Subcutaneous abdominal adipose tissue (tissue), 5 donors: Measurements from ENCODE around the gene SPATS2.

Experiments
- H3K27ac ChIP-seq: one replicate; pipeline ENCODE4 v1.7.0; 2013; ENCODE audit warnings: low read depth, mild to moderate bottlenecking, inconsistent platforms, low read length, moderate library complexity
- H3K27me3 ChIP-seq, 5 donors: one replicate each; pipeline ENCODE4 v1.7.0; 2013; ENCODE audit warnings: low read length in 5 of 5, inconsistent platforms in 1 of 5; ENCODE audit not compliant: control insufficient read depth in 5 of 5, insufficient read depth in 4 of 5
- H3K36me3 ChIP-seq, 5 donors: one replicate each; pipeline ENCODE4 v1.7.0; 2013; ENCODE audit warnings: low read length in 5 of 5; ENCODE audit not compliant: control insufficient read depth in 5 of 5, insufficient read depth in 5 of 5
- H3K4me1 ChIP-seq, 5 donors: one replicate each; pipeline ENCODE4 v1.7.0; 2013; ENCODE audit warnings: low read length in 5 of 5, mild to moderate bottlenecking in 3 of 5, moderate library complexity in 1 of 5; ENCODE audit not compliant: control insufficient read depth in 5 of 5, insufficient read depth in 5 of 5
- H3K4me3 ChIP-seq, 5 donors: one replicate each; pipeline ENCODE4 v1.7.0; 2013; ENCODE audit warnings: low read length in 5 of 5, low read depth in 1 of 5
- H3K9ac ChIP-seq, 5 donors: one replicate each; pipeline ENCODE4 v1.7.0; 2013; ENCODE audit warnings: low read length in 5 of 5, mild to moderate bottlenecking in 4 of 5, moderate library complexity in 3 of 5
- H3K9me3 ChIP-seq, 5 donors: one replicate each; pipeline ENCODE4 v1.7.0; 2013; ENCODE audit warnings: low read length in 5 of 5; ENCODE audit not compliant: control insufficient read depth in 5 of 5
- donor health status: healthy.
- donor health status: healthy.
- donor health status: healthy.
- donor health status: healthy.
- donor health status: healthy.

The SPATS2 gene

GRCh38 chr12:49535921-49536525 lies 168.8 kb downstream of the SPATS2 start:
- H3K4me1 ChIP-seq = peaks cover 0 to 27% (median 18%) of the 10 kb centered on the region in 5 donors

GRCh38 chr12:49536526-49537071 lies 169.3 kb downstream of the SPATS2 start:
- peaks cover 0 to 27% (median 18%) of the 10 kb centered on the region in 5 donors for H3K4me1 ChIP-seq
- no peaks in the 10 kb centered on the region for H3K36me3 ChIP-seq
- no peak overlapping the region for H3K9ac ChIP-seq
- peaks cover 16 to 40% (median 30%) of the 10 kb centered on the region in 5 donors for H3K27me3 ChIP-seq
- no peak overlapping the region for H3K27ac ChIP-seq
- H3K4me3 ChIP-seq = no peak overlapping the region
- no peaks in the 10 kb centered on the region for H3K9me3 ChIP-seq

More at GRCh38 chr12:49535921-49536525, 168.8 kb downstream of the SPATS2 start:
- peaks cover 16 to 40% (median 30%) of the 10 kb centered on the region in 5 donors for H3K27me3 ChIP-seq
- H3K9me3 ChIP-seq = no peaks in the 10 kb centered on the region
- no peaks in the 10 kb centered on the region for H3K36me3 ChIP-seq
- no peak overlapping the region for H3K27ac ChIP-seq
- no peak overlapping the region for H3K4me3 ChIP-seq
- H3K9ac ChIP-seq = no peak overlapping the region

GRCh38 chr12:49537231-49537751 lies 170.0 kb downstream of the SPATS2 start:
- Histone ChIP-seq H3K4me1 (peaks cover 0 to 27% (median 18%) of the 10 kb centered on the region in 5 donors), H3K27ac (no peak overlapping the region), H3K36me3 (no peaks in the 10 kb centered on the region), H3K27me3 (peaks cover 16 to 44% (median 33%) of the 10 kb centered on the region in 5 donors), H3K9me3 (no peaks in the 10 kb centered on the region), H3K4me3 (peak overlapping the region; percentile 45 to 63 (median 53)), H3K9ac (no peak overlapping the region)

GRCh38 chr12:49537752-49538509 lies 170.7 kb downstream of the SPATS2 start:
- peaks cover 16 to 47% (median 37%) of the 10 kb centered on the region in 5 donors for H3K27me3 ChIP-seq
- peak overlapping the region; percentile 45 to 63 (median 54) for H3K4me3 ChIP-seq
- H3K4me1 ChIP-seq = peaks cover 0 to 27% (median 18%) of the 10 kb centered on the region in 5 donors
- H3K9ac ChIP-seq = peak overlapping the region in 1 of 5 donors; percentile 53
- H3K36me3 ChIP-seq = no peaks in the 10 kb centered on the region
- no peak overlapping the region for H3K27ac ChIP-seq
- no peaks in the 10 kb centered on the region for H3K9me3 ChIP-seq

GRCh38 chr12:49538510-49539403 lies 171.5 kb downstream of the SPATS2 start, which contains the start of gene KCNH3:
Gene KCNH3, plus strand, starts transcription at chr12:49539030. Its CDS starts 387 bp downstream, at chr12:49539417.
- peak within 1 kb of the TSS in 1 of 5 donors; percentile 53 for H3K9ac ChIP-seq

GRCh38 chr12:49539406-49540228 lies 172.4 kb downstream of the SPATS2 start:
- Histone ChIP-seq H3K4me1 (peaks cover 0 to 27% (median 18%) of the 10 kb centered on the region in 5 donors), H3K27me3 (peaks cover 20 to 59% (median 42%) of the 10 kb centered on the region in 5 donors), H3K4me3 (no peak overlapping the region), H3K36me3 (no peaks in the 10 kb centered on the region), H3K9ac (no peak overlapping the region), H3K9me3 (no peaks in the 10 kb centered on the region), H3K27ac (no peak overlapping the region)

More at GRCh38 chr12:49538510-49539403, 171.5 kb downstream of the SPATS2 start, which contains the start of gene KCNH3:
- Histone ChIP-seq H3K4me1 (peaks cover 0 to 27% (median 18%) of the 10 kb centered on the region in 5 donors), H3K27ac (no peak within 1 kb of the TSS), H3K4me3 (peak within 1 kb of the TSS; percentile 45 to 63 (median 54)), H3K9me3 (no peaks in the 10 kb centered on the region), H3K27me3 (peaks cover 19 to 53% (median 42%) of the 10 kb centered on the region in 5 donors), H3K36me3 (no peaks in the 10 kb centered on the region)

GRCh38 chr12:49540229-49541139 lies 173.2 kb downstream of the SPATS2 start:
- H3K27ac ChIP-seq = no peak overlapping the region
- no peaks in the 10 kb centered on the region for H3K36me3 ChIP-seq
- H3K4me1 ChIP-seq = peaks cover 0 to 27% (median 18%) of the 10 kb centered on the region in 5 donors
- no peak overlapping the region for H3K9ac ChIP-seq
- no peaks in the 10 kb centered on the region for H3K9me3 ChIP-seq
- H3K27me3 ChIP-seq = peaks cover 22 to 57% (median 48%) of the 10 kb centered on the region in 5 donors
- no peak overlapping the region for H3K4me3 ChIP-seq

- H3K4me1 ChIP-seq = peaks cover 0 to 19% (median 13%) of the 10 kb centered on the region in 5 donors
- H3K9me3 ChIP-seq = no peaks in the 10 kb centered on the region
- H3K27ac ChIP-seq = no peak overlapping the region
- no peaks in the 10 kb centered on the region for H3K36me3 ChIP-seq
- H3K9ac ChIP-seq = no peak overlapping the region
- H3K4me3 ChIP-seq = no peak overlapping the region
- H3K27me3 ChIP-seq = peaks cover 27 to 60% (median 52%) of the 10 kb centered on the region in 5 donors
Observed at GRCh38 chr12:49541140-49541861, 174.0 kb downstream of the SPATS2 start.
